Coronary artery (tissue), 2 donors: ENCODE results near the gene NAPEPLD.
"Not testable (repeated sequence)": the region's sequence is repeated elsewhere in the genome, so short reads cannot be mapped to it uniquely, and the experiment has no call there.

Experiments used
- DNase-seq: peaks from one replicate; pipeline ENCODE4 v3.0.0-alpha.2; 2017; ENCODE audit warnings: low spot score
- H3K27ac ChIP-seq, 2 donors: fragments of 200-600 bp; sonication (generic); one replicate each; pipeline ENCODE4 v1.5.1; 2016 to 2019
- H3K4me3 ChIP-seq: fragments of 200-600 bp; sonication (generic); 2 replicates; pipeline ENCODE4 v1.5.1; 2016; ENCODE audit warnings: mild to moderate bottlenecking, moderate library complexity
- TF ChIP-seq, protein P1 (sequence below): fragments of 200-600 bp; sonication (generic); IDR thresholded peaks from one replicate; pipeline ENCODE4 v1.5.1; 2019; ENCODE audit warnings: antibody characterized with exemption

NAPEPLD gene

DNA sequence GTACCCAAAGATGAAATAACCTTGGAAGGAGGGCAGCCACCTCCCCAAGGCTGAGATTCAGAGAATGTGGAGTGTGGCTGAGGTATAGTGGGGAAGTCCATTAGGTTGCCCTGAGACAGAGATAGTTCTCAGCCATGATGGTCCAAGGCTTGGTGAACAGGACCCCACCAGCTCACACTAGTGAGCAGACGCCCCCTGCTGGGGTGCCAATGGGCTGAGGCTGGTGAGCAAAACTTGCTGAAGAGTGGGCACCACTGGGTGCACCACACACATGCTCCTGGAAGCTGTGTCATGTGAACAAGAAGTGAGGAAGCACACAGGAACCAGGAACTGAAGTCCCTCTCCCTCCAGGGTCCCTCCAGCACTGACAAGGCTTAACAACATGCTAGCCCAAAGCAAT is 83.2 kb downstream of the NAPEPLD start:
- DNase-seq, result no peak
- no peak overlapping the region for H3K4me3 ChIP-seq
- no peak overlapping the region for H3K27ac ChIP-seq
- TF ChIP-seq, protein P1, sequence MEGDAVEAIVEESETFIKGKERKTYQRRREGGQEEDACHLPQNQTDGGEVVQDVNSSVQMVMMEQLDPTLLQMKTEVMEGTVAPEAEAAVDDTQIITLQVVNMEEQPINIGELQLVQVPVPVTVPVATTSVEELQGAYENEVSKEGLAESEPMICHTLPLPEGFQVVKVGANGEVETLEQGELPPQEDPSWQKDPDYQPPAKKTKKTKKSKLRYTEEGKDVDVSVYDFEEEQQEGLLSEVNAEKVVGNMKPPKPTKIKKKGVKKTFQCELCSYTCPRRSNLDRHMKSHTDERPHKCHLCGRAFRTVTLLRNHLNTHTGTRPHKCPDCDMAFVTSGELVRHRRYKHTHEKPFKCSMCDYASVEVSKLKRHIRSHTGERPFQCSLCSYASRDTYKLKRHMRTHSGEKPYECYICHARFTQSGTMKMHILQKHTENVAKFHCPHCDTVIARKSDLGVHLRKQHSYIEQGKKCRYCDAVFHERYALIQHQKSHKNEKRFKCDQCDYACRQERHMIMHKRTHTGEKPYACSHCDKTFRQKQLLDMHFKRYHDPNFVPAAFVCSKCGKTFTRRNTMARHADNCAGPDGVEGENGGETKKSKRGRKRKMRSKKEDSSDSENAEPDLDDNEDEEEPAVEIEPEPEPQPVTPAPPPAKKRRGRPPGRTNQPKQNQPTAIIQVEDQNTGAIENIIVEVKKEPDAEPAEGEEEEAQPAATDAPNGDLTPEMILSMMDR, result no peak

DNA sequence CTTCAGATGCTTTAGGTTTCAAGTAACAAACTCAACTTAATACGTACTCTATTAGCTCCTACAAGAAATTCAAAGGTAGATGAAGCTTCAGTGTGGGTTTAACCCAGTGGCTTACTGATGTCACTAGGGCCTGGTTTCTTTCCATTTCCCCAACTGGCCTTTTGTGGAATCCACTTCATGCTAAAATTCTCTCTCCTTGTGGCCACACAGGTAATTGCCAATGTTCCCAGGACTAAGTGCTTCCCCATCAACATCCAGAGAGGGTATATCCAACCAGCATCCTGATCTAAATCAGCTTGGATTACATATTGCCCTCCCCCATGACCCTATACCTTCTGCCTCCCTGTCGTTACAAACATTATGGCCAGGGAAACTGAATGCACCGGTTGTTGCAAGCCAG is 85.0 kb downstream of the NAPEPLD start:
- TF ChIP-seq, protein P1, result no peak
- Histone ChIP-seq H3K27ac (no peak overlapping the region), H3K4me3 (no peak overlapping the region)
- no peak for DNase-seq

DNA sequence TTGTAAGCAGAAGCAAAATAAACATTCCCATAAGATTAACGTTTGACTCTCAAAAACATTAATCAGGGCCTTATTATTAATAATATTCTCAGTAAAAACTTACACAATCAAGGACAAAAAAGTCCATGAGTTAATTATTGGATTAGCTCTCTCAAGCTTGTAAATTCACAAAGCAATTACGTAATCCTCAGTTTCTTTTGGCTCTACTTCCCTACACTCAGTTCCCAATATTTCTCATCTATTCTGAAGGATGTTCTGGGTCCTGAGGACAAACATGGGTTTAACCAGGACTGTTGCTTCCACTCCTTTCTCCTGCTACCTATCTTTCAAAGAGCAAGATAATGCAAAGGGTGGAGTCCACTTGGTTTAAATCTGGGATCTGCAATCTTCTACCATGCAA is 89.4 kb downstream of the NAPEPLD start:
- Histone ChIP-seq H3K4me3 (no peak overlapping the region), H3K27ac (no peak overlapping the region)
- no peak for DNase-seq
- TF ChIP-seq, protein P1, result no peak

DNA sequence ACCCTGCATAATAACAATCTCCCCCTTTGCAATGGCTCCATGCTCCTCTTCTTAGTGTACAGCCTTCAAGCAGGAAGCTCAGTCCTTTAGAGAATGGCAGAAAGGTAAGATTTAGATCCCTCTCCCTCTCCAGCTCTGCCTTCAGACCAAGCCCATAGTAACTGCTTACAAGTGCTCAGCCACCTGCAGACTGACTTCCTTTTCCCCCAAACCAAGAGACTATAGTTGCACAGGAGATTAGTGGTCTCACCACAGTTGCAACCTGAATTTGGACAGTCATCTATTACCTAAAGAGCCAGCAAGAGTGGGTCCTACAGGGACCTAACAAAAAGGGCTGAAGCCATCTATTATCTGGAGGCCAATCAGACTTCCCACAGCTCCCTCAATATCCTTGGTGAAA is 90.8 kb downstream of the NAPEPLD start:
- no peak for DNase-seq
- H3K27ac ChIP-seq, result no peak overlapping the region
- TF ChIP-seq, protein P1, result no peak
- no peak overlapping the region for H3K4me3 ChIP-seq

DNA sequence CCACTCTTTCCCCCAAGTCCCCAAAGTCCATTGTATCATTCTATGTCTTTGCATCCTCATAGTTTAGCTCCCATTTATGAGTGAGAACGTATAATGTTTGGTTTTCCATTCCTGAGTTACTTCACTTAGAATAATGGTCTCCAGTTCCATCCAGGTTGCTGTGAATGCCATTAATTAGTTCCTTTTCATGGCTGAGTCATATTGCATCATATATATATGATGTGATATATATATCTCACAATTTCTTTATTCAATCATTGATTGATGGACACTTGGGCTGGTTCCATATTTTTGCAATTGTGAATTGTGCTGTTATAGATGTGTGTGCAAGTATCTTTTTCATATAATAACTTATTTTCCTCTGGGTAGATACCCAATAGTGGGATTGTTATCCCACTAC is 92.9 kb downstream of the NAPEPLD start:
- DNase-seq, H3K27ac ChIP-seq, H3K4me3 ChIP-seq: not testable (repeated sequence)

DNA sequence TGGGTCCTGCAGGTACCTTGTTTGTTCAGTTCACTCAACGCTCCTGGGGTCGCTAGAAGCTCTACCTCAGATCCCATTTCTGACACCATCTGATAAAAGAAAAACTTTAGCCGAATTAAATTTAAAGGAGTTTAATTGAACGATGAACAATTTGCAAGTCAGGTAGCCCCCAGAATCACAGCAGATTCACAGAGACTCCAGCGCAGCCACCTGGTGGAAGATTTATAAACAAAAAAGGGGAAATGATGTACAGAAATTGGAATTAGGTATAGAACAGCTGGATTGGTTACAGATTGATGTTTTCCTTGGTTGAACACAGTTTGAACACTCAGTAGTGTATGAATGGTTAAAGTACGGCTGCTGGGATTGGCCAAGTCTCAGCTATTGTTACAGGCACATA is 97.4 kb downstream of the NAPEPLD start:
- Histone ChIP-seq H3K4me3 (no peak overlapping the region), H3K27ac (no peak overlapping the region)
- TF ChIP-seq, protein P1, result no peak
- no peak for DNase-seq
